Keratinocyte (primary cell): Measurements from ENCODE around the gene CDH13. TPM values are rescaled to one million over a fixed set of nuclear protein-coding genes. Genes with fewer than 3 reads are reported as not detected.

Experiments used
- DNase-seq: peaks from one replicate; pipeline ENCODE4 v3.0.0-alpha.2; 2011; ENCODE audit warnings: low read depth, missing footprints, low spot score
- FAIRE-seq: peaks from 2 replicates; lab custom pipeline; 2011; peaks lifted over from hg19 to GRCh38; lab: Jason Lieb, UNC
- H2AFZ ChIP-seq: 2 replicates; pipeline ENCODE4 v1.6.0; 2012; ENCODE audit warnings: low read length, control low read depth, inconsistent platforms; ENCODE audit not compliant: control insufficient read depth
- H3K27ac ChIP-seq: 2 replicates; pipeline ENCODE4 v1.5.1; 2011; ENCODE audit warnings: low read length; ENCODE audit not compliant: control insufficient read depth, insufficient read depth
- H3K27me3 ChIP-seq: 3 replicates; pipeline ENCODE4 v1.6.0; 2011; ENCODE audit warnings: low read length; ENCODE audit not compliant: control insufficient read depth, insufficient read depth; ENCODE audit errors: extremely low read depth
- H3K36me3 ChIP-seq, 2 experiments: 2 replicates in 1 of 2; 3 replicates in 1 of 2; pipeline ENCODE4 v1.5.1; 2011; ENCODE audit warnings: low read length in 2 of 2, mild to moderate bottlenecking in 1 of 2; ENCODE audit not compliant: control insufficient read depth in 2 of 2, insufficient read depth in 2 of 2; ENCODE audit errors: extremely low read depth in 1 of 2
- H3K4me1 ChIP-seq: 3 replicates; pipeline ENCODE4 v1.5.1; 2011; ENCODE audit warnings: low read length; ENCODE audit not compliant: control insufficient read depth, insufficient read depth; ENCODE audit errors: extremely low read depth
- H3K4me2 ChIP-seq: 3 replicates; pipeline ENCODE4 v1.6.0; 2011; ENCODE audit warnings: low read depth, low read length; ENCODE audit not compliant: control insufficient read depth, insufficient read depth; ENCODE audit errors: extremely low read depth
- H3K4me3 ChIP-seq, 3 experiments: fragments of 200-600 bp in 1 of 3; sonication (generic) in 1 of 3; 2 replicates in 2 of 3; 3 replicates in 1 of 3; pipeline ENCODE4 v1.5.1; 2011 to 2016; ENCODE audit warnings: low read length in 3 of 3, mild to moderate bottlenecking in 3 of 3, control low read depth in 2 of 3, inconsistent platforms in 1 of 3, low read depth in 1 of 3, mixed read lengths in 1 of 3, mixed run types in 1 of 3, moderate library complexity in 1 of 3; ENCODE audit not compliant: control insufficient read depth in 2 of 3, insufficient read depth in 2 of 3; ENCODE audit errors: extremely low read depth in 1 of 3
- H3K79me2 ChIP-seq: 2 replicates; pipeline ENCODE4 v1.6.0; 2012; ENCODE audit warnings: low read length; ENCODE audit not compliant: control insufficient read depth, insufficient read depth
- H3K9ac ChIP-seq: 3 replicates; pipeline ENCODE4 v1.6.0; 2011; ENCODE audit warnings: low read length; ENCODE audit not compliant: control insufficient read depth, insufficient read depth; ENCODE audit errors: extremely low read depth
- H3K9me1 ChIP-seq: 3 replicates; pipeline ENCODE4 v1.6.0; 2011; ENCODE audit warnings: low read length; ENCODE audit not compliant: control insufficient read depth, insufficient read depth; ENCODE audit errors: extremely low read depth
- H3K9me3 ChIP-seq: 2 replicates; pipeline ENCODE4 v1.5.1; 2012; ENCODE audit warnings: low read depth, low read length; ENCODE audit not compliant: control insufficient read depth
- H4K20me1 ChIP-seq: 3 replicates; pipeline ENCODE4 v1.6.0; 2011; ENCODE audit warnings: low read length; ENCODE audit not compliant: control insufficient read depth, insufficient read depth; ENCODE audit errors: extremely low read depth
- CTCF ChIP-seq, 3 experiments: IDR thresholded peaks in 1 of 3; conservative IDR thresholded peaks in 1 of 3; optimal IDR thresholded peaks in 1 of 3; 2 replicates in 2 of 3; 3 replicates in 1 of 3; pipeline versions ENCODE3 to v1.5.1; 2011; ENCODE audit warnings: low read length in 3 of 3, mild to moderate bottlenecking in 3 of 3, moderate library complexity in 2 of 3, control low read depth in 1 of 3, inconsistent platforms in 1 of 3; ENCODE audit not compliant: insufficient read depth in 2 of 3; ENCODE audit errors: extremely low read depth in 1 of 3
- EZH2 ChIP-seq: IDR thresholded peaks from one replicate; pipeline ENCODE4 v1.6.1; 2012; ENCODE audit warnings: inconsistent platforms, mild to moderate bottlenecking, low read length, moderate library complexity
- dilution Hi-C: fragments of 300-500 bp; cut with MboI; formaldehyde crosslinking; loops from one replicate; pipeline ENCODE4 v1.7.0; 2020; ENCODE audit warnings: low sequenced_read_pairs; ENCODE audit not compliant: extremely low pct_ligation_motif_present
- polyA plus RNA-seq, 5 experiments: library from polyadenylated mRNA; depleted of rRNA in 3 of 5; stranded (reverse) in 3 of 5; stranded (forward) in 1 of 5; unstranded in 1 of 5; fragments of >200 nt; gene quantifications; 1 replicate in 1 of 5; 2 replicates in 3 of 5; 3 replicates in 1 of 5; pipeline versions ENCODE4 v1.2.1 to v1.2.3, GENCODE V29; 2011 to 2012; ENCODE audit warnings: missing spikeins in 2 of 5, low read depth in 1 of 5, low replicate concordance in 1 of 5

CDH13 gene
- polyA plus RNA-seq, 1 donor (not counting 4 experiments of a cell fraction or from before 2014, with no cell fraction given) = 111 TPM

DNA sequence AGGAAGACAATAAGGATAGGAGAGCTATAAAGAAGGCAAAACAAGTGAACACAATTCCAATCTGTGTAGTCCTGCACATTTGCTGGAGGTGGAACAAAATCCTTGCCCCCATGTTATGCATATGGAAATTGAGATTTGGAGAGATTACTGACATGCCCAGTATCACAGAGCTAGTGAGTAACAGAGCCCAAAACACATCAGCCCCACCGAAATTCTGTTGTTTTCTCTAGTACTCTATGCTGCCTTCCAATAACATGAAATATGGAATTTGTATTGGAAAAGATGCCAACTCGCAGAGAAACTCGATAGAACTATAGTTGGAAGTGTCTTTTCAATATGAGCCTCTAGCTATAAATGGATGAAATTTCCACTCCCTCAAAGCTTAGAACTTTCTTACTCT is 456.6 kb downstream of the CDH13 start:
- no peaks in the 10 kb centered on the region for H3K79me2 ChIP-seq
- no peak overlapping the region for H2AFZ ChIP-seq
- H3K9me1 ChIP-seq = no peaks in the 10 kb centered on the region
- TF ChIP-seq CTCF (optimal IDR thresholded peaks at IDR 0.05 in 1 of 3, IDR thresholded peaks at IDR 0.05 in 1 of 3, conservative IDR thresholded peaks at IDR 0.05 in 1 of 3; ENCODE audit: extremely low read depth in 1 of 3, insufficient read depth in 2 of 3, low read length in 3 of 3) = no peak
- no peak for TF ChIP-seq EZH2
- no peak overlapping the region for H3K9ac ChIP-seq
- FAIRE-seq (no peak), DNase-seq (no peak)
- no peaks in the 10 kb centered on the region for H3K4me1 ChIP-seq
- H3K4me2 ChIP-seq = no peak overlapping the region
- no peaks in the 10 kb centered on the region for H3K27me3 ChIP-seq
- no peak overlapping the region for H3K27ac ChIP-seq
- no peaks in the 10 kb centered on the region for H4K20me1 ChIP-seq
- H3K4me3 ChIP-seq = no peak overlapping the region
- dilution Hi-C loops = no loop called here
- no peaks in the 10 kb centered on the region for H3K36me3 ChIP-seq
- no peaks in the 10 kb centered on the region for H3K9me3 ChIP-seq

- H3K27me3 ChIP-seq = no peaks in the 10 kb centered on the region
- H3K36me3 ChIP-seq = no peaks in the 10 kb centered on the region
- H2AFZ ChIP-seq = no peak overlapping the region
- H3K9ac ChIP-seq = no peak overlapping the region
- H3K4me1 ChIP-seq = no peaks in the 10 kb centered on the region
- no peak overlapping the region for H3K4me2 ChIP-seq
- H3K9me1 ChIP-seq = no peaks in the 10 kb centered on the region
- no peaks in the 10 kb centered on the region for H4K20me1 ChIP-seq
- no peak for FAIRE-seq
- no peak overlapping the region for H3K4me3 ChIP-seq
- dilution Hi-C loops = no loop called here
- no peak overlapping the region for H3K27ac ChIP-seq
- TF ChIP-seq CTCF (optimal IDR thresholded peaks at IDR 0.05 in 1 of 3, IDR thresholded peaks at IDR 0.05 in 1 of 3, conservative IDR thresholded peaks at IDR 0.05 in 1 of 3; ENCODE audit: extremely low read depth in 1 of 3, insufficient read depth in 2 of 3, low read length in 3 of 3) (no peak), EZH2 (no peak)
- DNase-seq = no peak
- no peaks in the 10 kb centered on the region for H3K9me3 ChIP-seq
- no peaks in the 10 kb centered on the region for H3K79me2 ChIP-seq
Measured at GRCh38 chr16:83085660-83086059, 458.9 kb downstream of the CDH13 start.
